ENCODE data around the gene SRD5A3. TPM values are rescaled to one million over a fixed set of nuclear protein-coding genes. Genes with fewer than 3 reads are reported as not detected.
A peak's percentile ranks its signal among the peaks of the same experiment; 100 is the strongest.

The SRD5A3 gene
- total RNA-seq, 1 experiment from 2014 or later, result 26.1 TPM

DNA sequence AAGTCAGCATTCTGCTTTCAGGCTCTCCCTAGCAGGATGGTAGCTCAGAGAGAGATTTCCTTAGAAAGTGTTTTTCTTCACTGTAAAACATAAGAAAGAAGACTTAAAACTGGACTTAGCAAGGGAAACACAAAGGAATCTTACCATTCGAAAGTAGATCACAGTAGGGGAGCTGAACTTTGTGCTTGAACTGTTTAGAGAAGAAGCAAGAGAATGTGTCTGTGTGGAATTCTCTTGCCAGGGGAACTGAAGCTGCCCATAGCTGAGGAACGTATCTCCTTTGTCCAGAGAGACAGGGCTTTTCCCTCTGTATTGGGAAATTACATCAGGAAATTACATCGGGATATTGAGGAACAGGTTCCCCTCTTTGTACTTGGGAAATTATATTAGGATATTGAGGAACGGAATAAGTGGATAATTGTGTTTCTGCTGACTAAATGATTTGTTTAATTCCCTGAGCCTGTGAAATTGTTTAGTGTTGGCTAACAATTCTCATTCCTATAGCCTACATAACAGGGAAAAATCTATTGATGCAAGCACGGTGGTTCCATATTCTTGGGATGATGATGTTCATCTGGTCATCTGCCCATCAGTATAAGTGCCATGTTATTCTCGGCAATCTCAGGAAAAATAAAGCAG, 21.2 kb downstream of the SRD5A3 start:
- ChIA-PET POLR2A (interaction anchor here (2.4 kb wide), 1 partner anchor 8 kb away, joined by 12 read pairs; no protein-coding TSS in a partner anchor), CTCF (interaction anchor here (0.5 to 1.2 kb wide), 3 partner anchors 16 to 41 kb away, joined by 3 to 6 read pairs (median 3); partner anchors contain the start of gene SRD5A3)
- no peaks in the 10 kb centered on the region for H3K27me3 Mint-ChIP-seq (ENCODE audit: insufficient read depth, unreplicated experiment)
- H3K9me3 Mint-ChIP-seq (ENCODE audit: unreplicated experiment), result no peaks in the 10 kb centered on the region
- TF ChIP-seq, protein P1, sequence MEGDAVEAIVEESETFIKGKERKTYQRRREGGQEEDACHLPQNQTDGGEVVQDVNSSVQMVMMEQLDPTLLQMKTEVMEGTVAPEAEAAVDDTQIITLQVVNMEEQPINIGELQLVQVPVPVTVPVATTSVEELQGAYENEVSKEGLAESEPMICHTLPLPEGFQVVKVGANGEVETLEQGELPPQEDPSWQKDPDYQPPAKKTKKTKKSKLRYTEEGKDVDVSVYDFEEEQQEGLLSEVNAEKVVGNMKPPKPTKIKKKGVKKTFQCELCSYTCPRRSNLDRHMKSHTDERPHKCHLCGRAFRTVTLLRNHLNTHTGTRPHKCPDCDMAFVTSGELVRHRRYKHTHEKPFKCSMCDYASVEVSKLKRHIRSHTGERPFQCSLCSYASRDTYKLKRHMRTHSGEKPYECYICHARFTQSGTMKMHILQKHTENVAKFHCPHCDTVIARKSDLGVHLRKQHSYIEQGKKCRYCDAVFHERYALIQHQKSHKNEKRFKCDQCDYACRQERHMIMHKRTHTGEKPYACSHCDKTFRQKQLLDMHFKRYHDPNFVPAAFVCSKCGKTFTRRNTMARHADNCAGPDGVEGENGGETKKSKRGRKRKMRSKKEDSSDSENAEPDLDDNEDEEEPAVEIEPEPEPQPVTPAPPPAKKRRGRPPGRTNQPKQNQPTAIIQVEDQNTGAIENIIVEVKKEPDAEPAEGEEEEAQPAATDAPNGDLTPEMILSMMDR (IDR thresholded peaks at IDR 0.05; ENCODE audit: unreplicated experiment), result no peak
- H3K4me3 Mint-ChIP-seq (ENCODE audit: unreplicated experiment), result no peak overlapping the region
- BruUV-seq (replicated peaks), result no TSS peak
- intact Hi-C loops (cut with micrococcal nuclease), result no loop called here
- H3K27ac Mint-ChIP-seq (ENCODE audit: low read depth, unreplicated experiment), result no peak overlapping the region
- no peak for DNase-seq (ENCODE audit: unreplicated experiment)
- H3K36me3 Mint-ChIP-seq (ENCODE audit: insufficient read depth, unreplicated experiment), result peaks cover 18% of the 10 kb centered on the region
- no peaks in the 10 kb centered on the region for H3K4me1 Mint-ChIP-seq (ENCODE audit: insufficient read depth, unreplicated experiment)

DNA sequence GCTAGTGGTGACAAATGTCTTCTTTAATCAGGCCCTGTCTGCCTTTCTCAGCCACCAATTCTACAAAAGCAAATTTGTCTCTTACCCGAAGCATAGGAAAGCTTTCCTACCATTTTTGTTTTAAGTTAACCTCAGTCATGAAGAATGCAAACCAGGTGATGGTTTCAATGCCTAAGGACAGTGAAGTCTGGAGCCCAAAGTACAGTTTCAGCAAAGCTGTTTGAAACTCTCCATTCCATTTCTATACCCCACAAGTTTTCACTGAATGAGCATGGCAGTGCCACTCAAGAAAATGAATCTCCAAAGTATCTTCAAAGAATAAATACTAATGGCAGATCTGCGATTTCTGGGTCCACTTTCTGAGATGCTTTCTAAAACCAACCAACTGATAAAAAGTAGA, 23.9 kb downstream of the SRD5A3 start:
- H3K27ac Mint-ChIP-seq (ENCODE audit: low read depth, unreplicated experiment), result no peak overlapping the region
- H3K36me3 Mint-ChIP-seq (ENCODE audit: insufficient read depth, unreplicated experiment), result peaks cover 23% of the 10 kb centered on the region
- POLR2A ChIA-PET, result interaction anchor here (0.6 kb wide), 2 partner anchors 86 to 371 kb away, joined by 3 to 5 read pairs; no protein-coding TSS in a partner anchor
- no peak overlapping the region for H3K4me3 Mint-ChIP-seq (ENCODE audit: unreplicated experiment)
- intact Hi-C loops (cut with micrococcal nuclease), result no loop called here
- H3K4me1 Mint-ChIP-seq (ENCODE audit: insufficient read depth, unreplicated experiment), result no peaks in the 10 kb centered on the region
- no peaks in the 10 kb centered on the region for H3K27me3 Mint-ChIP-seq (ENCODE audit: insufficient read depth, unreplicated experiment)
- TSS peak; percentile 53 for BruUV-seq (replicated peaks)
- no peak for DNase-seq (ENCODE audit: unreplicated experiment)
- CTCF ChIA-PET, result interaction anchor here (0.7 kb wide), 1 partner anchor 190 kb away, joined by 3 read pairs; no protein-coding TSS in a partner anchor
- TF ChIP-seq, protein P1 (IDR thresholded peaks at IDR 0.05; ENCODE audit: unreplicated experiment), result no peak
- H3K9me3 Mint-ChIP-seq (ENCODE audit: unreplicated experiment), result no peaks in the 10 kb centered on the region

DNA sequence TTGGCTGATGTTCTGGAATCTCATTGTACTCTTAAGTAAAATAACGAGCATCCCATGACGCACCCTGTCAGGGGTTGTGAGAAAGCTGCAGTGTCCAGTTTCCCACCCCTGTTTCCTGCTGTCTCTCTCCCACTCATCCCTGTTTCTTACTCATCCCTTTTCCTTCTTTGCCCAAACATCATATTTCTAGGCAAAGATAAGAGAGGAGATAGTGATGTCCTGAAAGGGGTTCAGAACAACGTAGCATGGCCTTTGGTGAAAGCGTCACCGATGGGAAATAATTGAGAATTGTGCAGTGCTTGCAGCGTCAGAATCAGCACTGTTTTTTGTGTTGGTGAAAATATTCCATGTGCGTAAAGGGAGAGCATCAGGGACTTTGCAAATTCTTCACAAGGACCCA, 26.2 kb downstream of the SRD5A3 start:
- H3K27ac Mint-ChIP-seq (ENCODE audit: low read depth, unreplicated experiment), result no peak overlapping the region
- intact Hi-C loops (cut with micrococcal nuclease), result no loop called here
- peaks cover 23% of the 10 kb centered on the region for H3K36me3 Mint-ChIP-seq (ENCODE audit: insufficient read depth, unreplicated experiment)
- no TSS peak for BruUV-seq (replicated peaks)
- TF ChIP-seq, protein P1 (IDR thresholded peaks at IDR 0.05; ENCODE audit: unreplicated experiment), result no peak
- H3K4me3 Mint-ChIP-seq (ENCODE audit: unreplicated experiment), result no peak overlapping the region
- ChIA-PET CTCF (interaction anchor here (0.5 to 1.4 kb wide), 3 partner anchors 10 to 49 kb away, joined by 4 to 5 read pairs (median 5); no protein-coding TSS in a partner anchor), POLR2A (interaction anchor here (0.7 to 1.4 kb wide), 3 partner anchors 13 to 68 kb away, joined by 3 to 6 read pairs (median 4); partner anchors contain the start of gene SRD5A3)
- no peaks in the 10 kb centered on the region for H3K27me3 Mint-ChIP-seq (ENCODE audit: insufficient read depth, unreplicated experiment)
- no peaks in the 10 kb centered on the region for H3K9me3 Mint-ChIP-seq (ENCODE audit: unreplicated experiment)
- no peak for DNase-seq (ENCODE audit: unreplicated experiment)
- H3K4me1 Mint-ChIP-seq (ENCODE audit: insufficient read depth, unreplicated experiment), result no peaks in the 10 kb centered on the region

DNA sequence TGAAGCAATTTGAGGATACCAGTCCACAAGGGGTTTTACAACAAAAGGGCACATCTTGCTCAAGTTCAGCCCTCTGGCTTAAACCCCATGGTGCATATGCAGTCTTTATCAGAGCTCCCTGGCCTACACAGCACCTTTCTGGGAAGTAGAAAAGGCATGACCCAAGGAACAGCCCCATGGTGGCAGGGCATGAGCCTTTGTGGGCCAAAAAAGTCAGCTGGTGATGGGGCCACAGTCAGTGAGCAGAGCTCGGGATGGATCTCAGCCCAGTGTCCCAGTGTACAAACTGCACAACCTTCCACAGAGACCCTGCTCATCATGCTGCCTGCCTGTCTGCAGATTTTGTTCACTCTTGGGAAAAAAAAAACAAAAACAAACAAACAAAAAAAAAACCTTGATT, 27.4 kb downstream of the SRD5A3 start:
- no peak overlapping the region for H3K4me3 Mint-ChIP-seq (ENCODE audit: unreplicated experiment)
- no TSS peak for BruUV-seq (replicated peaks)
- H3K4me1 Mint-ChIP-seq (ENCODE audit: insufficient read depth, unreplicated experiment), result peaks cover 2% of the 10 kb centered on the region
- intact Hi-C loops (cut with micrococcal nuclease), result no loop called here
- TF ChIP-seq, protein P1 (IDR thresholded peaks at IDR 0.05; ENCODE audit: unreplicated experiment), result no peak
- peaks cover 23% of the 10 kb centered on the region for H3K36me3 Mint-ChIP-seq (ENCODE audit: insufficient read depth, unreplicated experiment)
- POLR2A ChIA-PET, result interaction anchor here (1.2 to 1.8 kb wide), 3 partner anchors 12 to 22 kb away, joined by 4 to 5 read pairs (median 4); partner anchors contain the start of gene TMEM165
- H3K9me3 Mint-ChIP-seq (ENCODE audit: unreplicated experiment), result no peaks in the 10 kb centered on the region
- no peaks in the 10 kb centered on the region for H3K27me3 Mint-ChIP-seq (ENCODE audit: insufficient read depth, unreplicated experiment)
- CTCF ChIA-PET, result interaction anchor here (0.6 to 1.4 kb wide), 3 partner anchors 11 to 1253 kb away, joined by 3 to 5 read pairs (median 5); no protein-coding TSS in a partner anchor
- no peak overlapping the region for H3K27ac Mint-ChIP-seq (ENCODE audit: low read depth, unreplicated experiment)
- no peak for DNase-seq (ENCODE audit: unreplicated experiment)

Data from MCF 10A (cell line).